ENCODE results near the gene VPS9D1.

VPS9D1 gene

GRCh38 chr16:89710709-89711564 lies 9.8 kb downstream of the VPS9D1 start:
- Histone ChIP-seq H3K27me3 (replicated peaks; ENCODE audit: control insufficient read depth, insufficient read depth, low read length, poor library complexity, severe bottlenecking) (no peaks in the 10 kb centered on the region), H3K4me3 (ENCODE audit: insufficient read depth, low read depth, low read length, poor library complexity, severe bottlenecking) (no peak overlapping the region), H3K27ac (ENCODE audit: insufficient read depth, low read length, poor library complexity, severe bottlenecking) (no peak overlapping the region), H3K9me3 (ENCODE audit: control insufficient read depth, low read length) (no peaks in the 10 kb centered on the region), H3K36me3 (ENCODE audit: control insufficient read depth, insufficient read depth, low read length) (no peaks in the 10 kb centered on the region), H3K4me1 (ENCODE audit: control insufficient read depth, insufficient read depth, low read length, poor library complexity, severe bottlenecking) (peaks cover 15% of the 10 kb centered on the region)
- DNase-seq, result no peak

- Histone ChIP-seq H3K27ac (ENCODE audit: insufficient read depth, low read length, poor library complexity, severe bottlenecking) (no peak overlapping the region), H3K4me1 (ENCODE audit: control insufficient read depth, insufficient read depth, low read length, poor library complexity, severe bottlenecking) (peaks cover 15% of the 10 kb centered on the region), H3K36me3 (ENCODE audit: control insufficient read depth, insufficient read depth, low read length) (no peaks in the 10 kb centered on the region), H3K9me3 (ENCODE audit: control insufficient read depth, low read length) (no peaks in the 10 kb centered on the region), H3K4me3 (ENCODE audit: insufficient read depth, low read depth, low read length, poor library complexity, severe bottlenecking) (no peak overlapping the region), H3K27me3 (replicated peaks; ENCODE audit: control insufficient read depth, insufficient read depth, low read length, poor library complexity, severe bottlenecking) (no peaks in the 10 kb centered on the region)
- DNase-seq, result no peak
Observed at GRCh38 chr16:89709716-89710432, 10.8 kb downstream of the VPS9D1 start.

- no peak overlapping the region for H3K4me3 ChIP-seq (ENCODE audit: insufficient read depth, low read depth, low read length, poor library complexity, severe bottlenecking)
- H3K36me3 ChIP-seq (ENCODE audit: control insufficient read depth, insufficient read depth, low read length), result no peaks in the 10 kb centered on the region
- peaks cover 15% of the 10 kb centered on the region for H3K4me1 ChIP-seq (ENCODE audit: control insufficient read depth, insufficient read depth, low read length, poor library complexity, severe bottlenecking)
- DNase-seq, result no peak
- H3K9me3 ChIP-seq (ENCODE audit: control insufficient read depth, low read length), result no peaks in the 10 kb centered on the region
- H3K27ac ChIP-seq (ENCODE audit: insufficient read depth, low read length, poor library complexity, severe bottlenecking), result no peak overlapping the region
- H3K27me3 ChIP-seq (replicated peaks; ENCODE audit: control insufficient read depth, insufficient read depth, low read length, poor library complexity, severe bottlenecking), result no peaks in the 10 kb centered on the region
Observed at GRCh38 chr16:89709166-89709565, 11.5 kb downstream of the VPS9D1 start.

- Histone ChIP-seq H3K36me3 (ENCODE audit: control insufficient read depth, insufficient read depth, low read length) (no peaks in the 10 kb centered on the region), H3K4me3 (ENCODE audit: insufficient read depth, low read depth, low read length, poor library complexity, severe bottlenecking) (no peak overlapping the region), H3K27me3 (replicated peaks; ENCODE audit: control insufficient read depth, insufficient read depth, low read length, poor library complexity, severe bottlenecking) (no peaks in the 10 kb centered on the region), H3K9me3 (ENCODE audit: control insufficient read depth, low read length) (no peaks in the 10 kb centered on the region), H3K27ac (ENCODE audit: insufficient read depth, low read length, poor library complexity, severe bottlenecking) (no peak overlapping the region), H3K4me1 (ENCODE audit: control insufficient read depth, insufficient read depth, low read length, poor library complexity, severe bottlenecking) (peaks cover 15% of the 10 kb centered on the region)
- no peak for DNase-seq
Observed at GRCh38 chr16:89708481-89708931, 12.2 kb downstream of the VPS9D1 start.

GRCh38 chr16:89707695-89708094 lies 13.0 kb downstream of the VPS9D1 start:
- no peak for DNase-seq
- Histone ChIP-seq H3K27me3 (replicated peaks; ENCODE audit: control insufficient read depth, insufficient read depth, low read length, poor library complexity, severe bottlenecking) (no peaks in the 10 kb centered on the region), H3K9me3 (ENCODE audit: control insufficient read depth, low read length) (no peaks in the 10 kb centered on the region), H3K36me3 (ENCODE audit: control insufficient read depth, insufficient read depth, low read length) (no peaks in the 10 kb centered on the region), H3K4me3 (ENCODE audit: insufficient read depth, low read depth, low read length, poor library complexity, severe bottlenecking) (no peak overlapping the region), H3K4me1 (ENCODE audit: control insufficient read depth, insufficient read depth, low read length, poor library complexity, severe bottlenecking) (peaks cover 13% of the 10 kb centered on the region), H3K27ac (ENCODE audit: insufficient read depth, low read length, poor library complexity, severe bottlenecking) (no peak overlapping the region)

GRCh38 chr16:89706518-89707260 lies 14.0 kb downstream of the VPS9D1 start:
- DNase-seq, result no peak
- H3K27me3 ChIP-seq (replicated peaks; ENCODE audit: control insufficient read depth, insufficient read depth, low read length, poor library complexity, severe bottlenecking), result no peaks in the 10 kb centered on the region
- H3K36me3 ChIP-seq (ENCODE audit: control insufficient read depth, insufficient read depth, low read length), result no peaks in the 10 kb centered on the region
- no peak overlapping the region for H3K4me3 ChIP-seq (ENCODE audit: insufficient read depth, low read depth, low read length, poor library complexity, severe bottlenecking)
- no peak overlapping the region for H3K27ac ChIP-seq (ENCODE audit: insufficient read depth, low read length, poor library complexity, severe bottlenecking)
- peaks cover 8% of the 10 kb centered on the region for H3K4me1 ChIP-seq (ENCODE audit: control insufficient read depth, insufficient read depth, low read length, poor library complexity, severe bottlenecking)
- no peaks in the 10 kb centered on the region for H3K9me3 ChIP-seq (ENCODE audit: control insufficient read depth, low read length)

GRCh38 chr16:89705006-89705405 lies 15.7 kb downstream of the VPS9D1 start:
- Histone ChIP-seq H3K9me3 (ENCODE audit: control insufficient read depth, low read length) (no peaks in the 10 kb centered on the region), H3K27me3 (replicated peaks; ENCODE audit: control insufficient read depth, insufficient read depth, low read length, poor library complexity, severe bottlenecking) (no peaks in the 10 kb centered on the region), H3K27ac (ENCODE audit: insufficient read depth, low read length, poor library complexity, severe bottlenecking) (no peak overlapping the region), H3K4me3 (ENCODE audit: insufficient read depth, low read depth, low read length, poor library complexity, severe bottlenecking) (no peak overlapping the region), H3K36me3 (ENCODE audit: control insufficient read depth, insufficient read depth, low read length) (no peaks in the 10 kb centered on the region), H3K4me1 (ENCODE audit: control insufficient read depth, insufficient read depth, low read length, poor library complexity, severe bottlenecking) (peaks cover 21% of the 10 kb centered on the region)
- no peak for DNase-seq

GRCh38 chr16:89704281-89704680 lies 16.4 kb downstream of the VPS9D1 start:
- H3K27ac ChIP-seq (ENCODE audit: insufficient read depth, low read length, poor library complexity, severe bottlenecking), result no peak overlapping the region

GRCh38 chr16:89701425-89702406 lies 19.0 kb downstream of the VPS9D1 start, which contains the start of gene SPATA2L:
TSS of gene SPATA2L (minus strand) at chr16:89701705. CDS start at chr16:89701232, 473 bp downstream.
- Histone ChIP-seq H3K4me1 (ENCODE audit: control insufficient read depth, insufficient read depth, low read length, poor library complexity, severe bottlenecking) (peaks cover 29% of the 10 kb centered on the region), H3K27ac (ENCODE audit: insufficient read depth, low read length, poor library complexity, severe bottlenecking) (peak within 1 kb of the TSS; percentile 85), H3K27me3 (replicated peaks; ENCODE audit: control insufficient read depth, insufficient read depth, low read length, poor library complexity, severe bottlenecking) (no peaks in the 10 kb centered on the region), H3K4me3 (ENCODE audit: insufficient read depth, low read depth, low read length, poor library complexity, severe bottlenecking) (peak within 1 kb of the TSS; percentile 64), H3K36me3 (ENCODE audit: control insufficient read depth, insufficient read depth, low read length) (peaks cover 3% of the 10 kb centered on the region), H3K9me3 (ENCODE audit: control insufficient read depth, low read length) (no peaks in the 10 kb centered on the region)
- DNase-seq, result peak; percentile 97

More at GRCh38 chr16:89704281-89704680, 16.4 kb downstream of the VPS9D1 start:
- no peaks in the 10 kb centered on the region for H3K9me3 ChIP-seq (ENCODE audit: control insufficient read depth, low read length)
- no peak for DNase-seq
- peaks cover 24% of the 10 kb centered on the region for H3K4me1 ChIP-seq (ENCODE audit: control insufficient read depth, insufficient read depth, low read length, poor library complexity, severe bottlenecking)
- no peak overlapping the region for H3K4me3 ChIP-seq (ENCODE audit: insufficient read depth, low read depth, low read length, poor library complexity, severe bottlenecking)
- H3K36me3 ChIP-seq (ENCODE audit: control insufficient read depth, insufficient read depth, low read length), result no peaks in the 10 kb centered on the region
- H3K27me3 ChIP-seq (replicated peaks; ENCODE audit: control insufficient read depth, insufficient read depth, low read length, poor library complexity, severe bottlenecking), result no peaks in the 10 kb centered on the region

Measured in effector memory CD4-positive, alpha-beta T cell (primary cell).